Endothelial cell of umbilical vein (primary cell): ENCODE data around the gene KIFC1. TPM values are rescaled to one million over a fixed set of nuclear protein-coding genes. Genes with fewer than 3 reads are reported as not detected.

Source experiments
- BruUV-seq: library from RNA; stranded (reverse); fragments of 400-500 nt; replicated peaks from 2 replicates; lab custom pipeline; 2021; lab: Mats Ljungman, UMichigan
- CTCF ChIA-PET: fragments of 300-600, 350-600 bp; sonication (Branson Sonifier 250); formaldehyde crosslinking; loops from one replicate; lab custom pipeline; 2021; ENCODE audit warnings: antibody characterized with exemption, inconsistent platforms; lab: Charles Lee
- POLR2A ChIA-PET: fragments of 300-600, 350-600 bp; sonication (Branson Sonifier 250); formaldehyde crosslinking; loops from one replicate; lab custom pipeline; 2021; ENCODE audit warnings: antibody characterized with exemption, inconsistent platforms; lab: Charles Lee
- DNase-seq: peaks from one replicate; pipeline ENCODE4 v3.0.0-alpha.2; 2011; ENCODE audit warnings: low read depth, low spot score
- FAIRE-seq: peaks from 2 replicates; lab custom pipeline; 2011; peaks lifted over from hg19 to GRCh38; lab: Jason Lieb, UNC
- H2AFZ ChIP-seq: 2 replicates; pipeline ENCODE4 v1.6.0; 2012; ENCODE audit warnings: low read depth, low read length, control low read depth, inconsistent platforms
- H3K27ac ChIP-seq: 2 replicates; pipeline ENCODE4 v1.5.1; 2011; ENCODE audit warnings: low read depth, mild to moderate bottlenecking, control low read depth, low read length, moderate library complexity; ENCODE audit not compliant: insufficient read depth
- H3K27me3 ChIP-seq, 2 experiments: 2 replicates each; pipeline versions ENCODE4 v1.6.0 to v1.6.1; 2011; ENCODE audit warnings: low read length in 2 of 2, mixed read lengths in 1 of 2; ENCODE audit not compliant: control insufficient read depth in 2 of 2, insufficient read depth in 2 of 2
- H3K36me3 ChIP-seq, 2 experiments: 2 replicates in 1 of 2; 3 replicates in 1 of 2; pipeline ENCODE4 v1.5.1; 2011; ENCODE audit warnings: low read length in 2 of 2, mild to moderate bottlenecking in 1 of 2, moderate library complexity in 1 of 2; ENCODE audit not compliant: control insufficient read depth in 2 of 2, insufficient read depth in 2 of 2; ENCODE audit errors: extremely low read depth in 1 of 2
- H3K4me1 ChIP-seq: 3 replicates; pipeline ENCODE4 v1.5.1; 2011; ENCODE audit warnings: mild to moderate bottlenecking, low read length; ENCODE audit not compliant: control insufficient read depth, insufficient read depth; ENCODE audit errors: extremely low read depth
- H3K4me2 ChIP-seq: 2 replicates; pipeline ENCODE4 v1.6.1; 2011; ENCODE audit warnings: low read length, control low read depth, mixed read lengths; ENCODE audit not compliant: insufficient read depth
- H3K4me3 ChIP-seq, 3 experiments: fragments of 200-600 bp in 1 of 3; sonication (generic), shearing (Covaris generic) in 1 of 3; replicated peaks in 1 of 3; 2 replicates each; pipeline ENCODE4 v1.5.1; 2011 to 2016; ENCODE audit warnings: control low read depth in 3 of 3, low read length in 3 of 3, mild to moderate bottlenecking in 2 of 3, inconsistent platforms in 1 of 3, low read depth in 1 of 3, moderate library complexity in 1 of 3; ENCODE audit not compliant: insufficient read depth in 1 of 3
- H3K79me2 ChIP-seq: 2 replicates; pipeline ENCODE4 v1.6.0; 2012; ENCODE audit warnings: low read length, inconsistent platforms; ENCODE audit not compliant: control insufficient read depth, insufficient read depth
- H3K9ac ChIP-seq: replicated peaks from 2 replicates; pipeline ENCODE3; 2011; ENCODE audit warnings: low read length, control low read depth; ENCODE audit not compliant: insufficient read depth; ENCODE audit errors: extremely low read depth
- H3K9me1 ChIP-seq: replicated peaks from 3 replicates; pipeline ENCODE4 v1.6.0; 2011; ENCODE audit warnings: mild to moderate bottlenecking, low read length; ENCODE audit not compliant: control insufficient read depth, insufficient read depth; ENCODE audit errors: extremely low read depth
- H3K9me3 ChIP-seq: replicated peaks from 2 replicates; pipeline ENCODE4 v1.5.1; 2012; ENCODE audit warnings: low read length, inconsistent platforms; ENCODE audit not compliant: control insufficient read depth, insufficient read depth
- H4K20me1 ChIP-seq: replicated peaks from 2 replicates; pipeline ENCODE3; 2011; ENCODE audit warnings: mild to moderate bottlenecking, low read length; ENCODE audit not compliant: control insufficient read depth, insufficient read depth; ENCODE audit errors: extremely low read depth
- EZH2 ChIP-seq: IDR thresholded peaks from 2 replicates; pipeline ENCODE4 v1.6.1; 2012; ENCODE audit warnings: borderline replicate concordance, low read depth, mild to moderate bottlenecking, moderate library complexity, low read length, inconsistent platforms; ENCODE audit not compliant: severe bottlenecking
- FOS ChIP-seq: IDR thresholded peaks from 2 replicates; pipeline ENCODE4 v1.6.1; 2011; ENCODE audit warnings: mild to moderate bottlenecking, low read length, moderate library complexity, borderline replicate concordance; ENCODE audit not compliant: insufficient read depth
- GATA2 ChIP-seq: IDR thresholded peaks from 2 replicates; pipeline ENCODE4 v1.7.0; 2011; ENCODE audit warnings: low read depth, mild to moderate bottlenecking, moderate library complexity, mixed read lengths, low read length; ENCODE audit not compliant: insufficient read length, insufficient read depth
- JUN ChIP-seq: IDR thresholded peaks from 2 replicates; pipeline ENCODE4 v1.6.1; 2011; ENCODE audit warnings: borderline replicate concordance, low read depth; ENCODE audit not compliant: insufficient read length, insufficient read depth
- MYC ChIP-seq: IDR thresholded peaks from one replicate; pipeline ENCODE4 v1.6.1; 2011; ENCODE audit warnings: mild to moderate bottlenecking, low read depth, low read length
- POLR2A ChIP-seq: IDR thresholded peaks from 2 replicates; pipeline ENCODE4 v1.6.1; 2012; ENCODE audit warnings: low read depth, mild to moderate bottlenecking, control low read depth, low read length
- POLR2AphosphoS5 ChIP-seq: IDR thresholded peaks from 2 replicates; pipeline ENCODE4 v1.6.1; 2012; ENCODE audit warnings: low read depth, mild to moderate bottlenecking, control low read depth, low read length, moderate library complexity; ENCODE audit not compliant: insufficient read depth
- dilution Hi-C: fragments of 300-500 bp; cut with MboI; formaldehyde crosslinking; loops from one replicate; pipeline ENCODE4 v1.15.0; 2019; ENCODE audit warnings: low sequenced_read_pairs; ENCODE audit not compliant: extremely low pct_ligation_motif_present
- intact Hi-C: fragments of 100-400 bp; cut with micrococcal nuclease; formaldehyde crosslinking; loops from one replicate; pipeline ENCODE4 v1.10.0; 2022
- polyA plus RNA-seq, 4 experiments: library from polyadenylated mRNA; depleted of rRNA in 3 of 4; stranded (reverse) in 3 of 4; unstranded in 1 of 4; fragments of >200 nt; gene quantifications; 2 replicates each; pipeline versions ENCODE4 v1.2.1 to v1.2.3, GENCODE V29; 2011 to 2012; ENCODE audit warnings: missing spikeins in 1 of 4
- total RNA-seq: library from RNA; stranded (reverse); gene quantifications from 2 replicates; pipeline ENCODE4 v1.2.3, GENCODE V29; 2021
- TF ChIP-seq, protein P1 (sequence below): IDR thresholded peaks from 2 replicates; pipeline ENCODE4 v1.6.1; 2011; ENCODE audit not compliant: insufficient read depth, insufficient read length
- TF ChIP-seq, protein P2 (sequence below), 2 donors: IDR thresholded peaks; 1 replicate in 1 of 2; 2 replicates in 1 of 2; pipeline ENCODE4 v1.5.1; 2011; ENCODE audit warnings: low read length in 2 of 2, mild to moderate bottlenecking in 2 of 2, moderate library complexity in 2 of 2, control low read depth in 1 of 2, inconsistent platforms in 1 of 2, low read depth in 1 of 2; ENCODE audit not compliant: insufficient read depth in 1 of 2; ENCODE audit errors: extremely low read depth in 1 of 2

Gene KIFC1
- total and polyA plus RNA-seq, 2 donors (not counting 3 experiments of a cell fraction or from before 2014, with no cell fraction given): 39.3 to 63.4 TPM

DNA sequence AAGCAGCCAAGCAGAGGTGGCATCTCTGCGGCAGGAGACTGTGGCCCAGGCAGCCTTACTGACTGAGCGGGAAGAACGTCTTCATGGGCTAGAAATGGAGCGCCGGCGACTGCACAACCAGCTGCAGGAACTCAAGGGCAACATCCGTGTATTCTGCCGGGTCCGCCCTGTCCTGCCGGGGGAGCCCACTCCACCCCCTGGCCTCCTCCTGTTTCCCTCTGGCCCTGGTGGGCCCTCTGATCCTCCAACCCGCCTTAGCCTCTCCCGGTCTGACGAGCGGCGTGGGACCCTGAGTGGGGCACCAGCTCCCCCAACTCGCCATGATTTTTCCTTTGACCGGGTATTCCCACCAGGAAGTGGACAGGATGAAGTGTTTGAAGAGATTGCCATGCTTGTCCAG lies 13.3 kb downstream of the KIFC1 start:
- H3K27ac ChIP-seq: no peak overlapping the region
- peaks cover 17 to 18% of the 10 kb centered on the region in 2 experiments for H3K36me3 ChIP-seq
- no peaks in the 10 kb centered on the region for H3K9me1 ChIP-seq
- H2AFZ ChIP-seq: no peak overlapping the region
- TF ChIP-seq EZH2 (no peak), POLR2AphosphoS5 (no peak), FOS (no peak), POLR2A (no peak), JUN (no peak), GATA2 (no peak), MYC (no peak)
- TF ChIP-seq, protein P1, sequence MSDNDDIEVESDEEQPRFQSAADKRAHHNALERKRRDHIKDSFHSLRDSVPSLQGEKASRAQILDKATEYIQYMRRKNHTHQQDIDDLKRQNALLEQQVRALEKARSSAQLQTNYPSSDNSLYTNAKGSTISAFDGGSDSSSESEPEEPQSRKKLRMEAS: no peak
- TF ChIP-seq, protein P2, sequence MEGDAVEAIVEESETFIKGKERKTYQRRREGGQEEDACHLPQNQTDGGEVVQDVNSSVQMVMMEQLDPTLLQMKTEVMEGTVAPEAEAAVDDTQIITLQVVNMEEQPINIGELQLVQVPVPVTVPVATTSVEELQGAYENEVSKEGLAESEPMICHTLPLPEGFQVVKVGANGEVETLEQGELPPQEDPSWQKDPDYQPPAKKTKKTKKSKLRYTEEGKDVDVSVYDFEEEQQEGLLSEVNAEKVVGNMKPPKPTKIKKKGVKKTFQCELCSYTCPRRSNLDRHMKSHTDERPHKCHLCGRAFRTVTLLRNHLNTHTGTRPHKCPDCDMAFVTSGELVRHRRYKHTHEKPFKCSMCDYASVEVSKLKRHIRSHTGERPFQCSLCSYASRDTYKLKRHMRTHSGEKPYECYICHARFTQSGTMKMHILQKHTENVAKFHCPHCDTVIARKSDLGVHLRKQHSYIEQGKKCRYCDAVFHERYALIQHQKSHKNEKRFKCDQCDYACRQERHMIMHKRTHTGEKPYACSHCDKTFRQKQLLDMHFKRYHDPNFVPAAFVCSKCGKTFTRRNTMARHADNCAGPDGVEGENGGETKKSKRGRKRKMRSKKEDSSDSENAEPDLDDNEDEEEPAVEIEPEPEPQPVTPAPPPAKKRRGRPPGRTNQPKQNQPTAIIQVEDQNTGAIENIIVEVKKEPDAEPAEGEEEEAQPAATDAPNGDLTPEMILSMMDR (IDR thresholded peaks at IDR 0.05; ENCODE audit: extremely low read depth in 1 of 2, insufficient read depth in 1 of 2, low read depth in 1 of 2, low read length in 2 of 2): no peak
- H3K4me2 ChIP-seq: no peak overlapping the region
- no peak for DNase-seq
- dilution Hi-C loops: no loop called here
- H3K4me3 ChIP-seq: no peak overlapping the region
- no TSS peak for BruUV-seq
- H3K9me3 ChIP-seq: no peaks in the 10 kb centered on the region
- no peaks in the 10 kb centered on the region for H4K20me1 ChIP-seq
- POLR2A ChIA-PET: no interaction called here
- intact Hi-C loops: no loop called here
- no peak for FAIRE-seq
- peaks cover 3% of the 10 kb centered on the region for H3K4me1 ChIP-seq
- no peak overlapping the region for H3K9ac ChIP-seq
- CTCF ChIA-PET: no interaction called here
- H3K79me2 ChIP-seq: peaks cover 6% of the 10 kb centered on the region
- no peaks in the 10 kb centered on the region for H3K27me3 ChIP-seq
